ENCODE results near the gene CNKSR1. TPM values are rescaled to one million over a fixed set of nuclear protein-coding genes. Genes with fewer than 3 reads are reported as not detected.
"Not testable (repeated sequence)": the region's sequence is repeated elsewhere in the genome, so short reads cannot be mapped to it uniquely, and the experiment has no call there.

The CNKSR1 gene
- total and polyA plus RNA-seq, 2 donors (not counting 1 experiment from before 2014, with no cell fraction given): not detected

DNA sequence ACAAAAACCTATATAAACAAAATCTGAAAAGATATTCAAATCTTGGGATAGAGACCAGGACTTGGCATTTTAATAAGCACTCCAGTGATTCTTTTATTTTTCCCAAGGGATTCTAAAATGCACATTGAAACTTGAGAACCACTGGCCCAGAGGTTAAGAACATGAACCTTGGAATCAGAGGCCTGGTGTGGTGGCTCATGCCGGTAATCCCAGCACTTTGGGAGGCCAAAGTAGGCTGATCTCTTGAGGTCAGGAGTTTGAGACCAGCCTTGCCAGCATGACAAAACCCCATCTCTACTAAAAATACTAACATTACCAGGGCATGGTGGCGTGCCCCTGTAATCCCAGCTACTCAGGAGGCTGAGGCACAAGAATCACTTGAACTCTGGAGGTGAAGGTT, 43.8 kb downstream of the CNKSR1 start:
- H3K4me3 ChIP-seq (replicated peaks in 1 of 4; ENCODE audit: control extremely low read depth in 1 of 4, insufficient read depth in 1 of 4, low read depth in 3 of 4, low read length in 4 of 4): no peak overlapping the region

DNA sequence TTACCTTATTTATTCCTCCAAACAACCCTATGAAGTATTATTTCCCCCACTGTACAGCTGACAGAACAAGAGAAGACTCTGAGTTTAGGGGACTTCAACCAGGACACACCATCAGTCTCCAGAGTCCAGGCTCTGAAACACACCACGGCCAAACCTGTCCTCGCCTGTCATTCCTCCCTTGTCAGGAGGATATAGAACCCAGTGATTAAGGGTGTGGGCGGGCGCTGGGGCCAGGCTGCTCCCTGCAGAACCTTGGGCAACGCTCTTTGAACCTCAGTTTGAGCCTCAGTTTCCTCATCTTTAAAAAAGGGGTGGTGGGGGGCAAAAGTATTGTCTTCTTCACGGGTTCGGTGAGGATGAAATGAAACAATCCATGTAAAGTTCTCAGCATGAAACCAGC, 47.3 kb downstream of the CNKSR1 start:
- H3K27me3 ChIP-seq (ENCODE audit: control insufficient read depth, insufficient read depth, low read length): peaks cover 44% of the 10 kb centered on the region
- H3K4me1 ChIP-seq (ENCODE audit: control insufficient read depth, extremely low read depth, insufficient read depth, low read length): no peaks in the 10 kb centered on the region
- no peak overlapping the region for H3K4me3 ChIP-seq (replicated peaks in 1 of 4; ENCODE audit: control extremely low read depth in 1 of 4, insufficient read depth in 1 of 4, low read depth in 3 of 4, low read length in 4 of 4)
- H2AFZ ChIP-seq (ENCODE audit: low read length): no peak overlapping the region
- H3K27ac ChIP-seq (ENCODE audit: insufficient read depth, low read length): no peak overlapping the region
- H3K9ac ChIP-seq (ENCODE audit: insufficient read depth, low read length): no peak overlapping the region
- no peaks in the 10 kb centered on the region for H3K36me3 ChIP-seq (ENCODE audit: control insufficient read depth, insufficient read depth, low read length)
- H3K4me2 ChIP-seq (ENCODE audit: extremely low read depth, insufficient read depth, low read length): no peak overlapping the region
- no peak for TF ChIP-seq EZH2 (IDR thresholded peaks at IDR 0.05; ENCODE audit: low read length, missing control alignments)
- TF ChIP-seq, protein P1, sequence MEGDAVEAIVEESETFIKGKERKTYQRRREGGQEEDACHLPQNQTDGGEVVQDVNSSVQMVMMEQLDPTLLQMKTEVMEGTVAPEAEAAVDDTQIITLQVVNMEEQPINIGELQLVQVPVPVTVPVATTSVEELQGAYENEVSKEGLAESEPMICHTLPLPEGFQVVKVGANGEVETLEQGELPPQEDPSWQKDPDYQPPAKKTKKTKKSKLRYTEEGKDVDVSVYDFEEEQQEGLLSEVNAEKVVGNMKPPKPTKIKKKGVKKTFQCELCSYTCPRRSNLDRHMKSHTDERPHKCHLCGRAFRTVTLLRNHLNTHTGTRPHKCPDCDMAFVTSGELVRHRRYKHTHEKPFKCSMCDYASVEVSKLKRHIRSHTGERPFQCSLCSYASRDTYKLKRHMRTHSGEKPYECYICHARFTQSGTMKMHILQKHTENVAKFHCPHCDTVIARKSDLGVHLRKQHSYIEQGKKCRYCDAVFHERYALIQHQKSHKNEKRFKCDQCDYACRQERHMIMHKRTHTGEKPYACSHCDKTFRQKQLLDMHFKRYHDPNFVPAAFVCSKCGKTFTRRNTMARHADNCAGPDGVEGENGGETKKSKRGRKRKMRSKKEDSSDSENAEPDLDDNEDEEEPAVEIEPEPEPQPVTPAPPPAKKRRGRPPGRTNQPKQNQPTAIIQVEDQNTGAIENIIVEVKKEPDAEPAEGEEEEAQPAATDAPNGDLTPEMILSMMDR (conservative IDR thresholded peaks at IDR 0.05 in 1 of 2, IDR thresholded peaks at IDR 0.05 in 1 of 2; ENCODE audit: low read depth in 1 of 2, low read length in 2 of 2): no peak
- DNase-seq (ENCODE audit: low read depth in 2 of 2): no peak
- H4K20me1 ChIP-seq (ENCODE audit: control insufficient read depth, extremely low read depth, insufficient read depth, low read length): no peaks in the 10 kb centered on the region
- H3K9me3 ChIP-seq (ENCODE audit: control insufficient read depth, insufficient read depth, low read depth, low read length): no peaks in the 10 kb centered on the region
- H3K79me2 ChIP-seq (ENCODE audit: control insufficient read depth, insufficient read depth, low read length): no peaks in the 10 kb centered on the region

More for the DNA sequence above, 43.8 kb downstream of the CNKSR1 start:
- H3K9ac ChIP-seq (ENCODE audit: insufficient read depth, low read length): no peak overlapping the region
- no peaks in the 10 kb centered on the region for H3K9me3 ChIP-seq (ENCODE audit: control insufficient read depth, insufficient read depth, low read depth, low read length)
- H3K4me1 ChIP-seq (ENCODE audit: control insufficient read depth, extremely low read depth, insufficient read depth, low read length): no peaks in the 10 kb centered on the region
- no peak overlapping the region for H3K27ac ChIP-seq (ENCODE audit: insufficient read depth, low read length)
- H3K4me2 ChIP-seq (ENCODE audit: extremely low read depth, insufficient read depth, low read length): no peak overlapping the region
- H4K20me1 ChIP-seq (ENCODE audit: control insufficient read depth, extremely low read depth, insufficient read depth, low read length): no peaks in the 10 kb centered on the region
- peaks cover 38% of the 10 kb centered on the region for H3K27me3 ChIP-seq (ENCODE audit: control insufficient read depth, insufficient read depth, low read length)
- H3K79me2 ChIP-seq (ENCODE audit: control insufficient read depth, insufficient read depth, low read length): no peaks in the 10 kb centered on the region
- no peaks in the 10 kb centered on the region for H3K36me3 ChIP-seq (ENCODE audit: control insufficient read depth, insufficient read depth, low read length)
- no peak for DNase-seq (ENCODE audit: low read depth in 2 of 2)
- no peak overlapping the region for H2AFZ ChIP-seq (ENCODE audit: low read length)
- TF ChIP-seq EZH2 (IDR thresholded peaks at IDR 0.05; ENCODE audit: low read length, missing control alignments): no peak
- TF ChIP-seq, protein P1 (conservative IDR thresholded peaks at IDR 0.05 in 1 of 2, IDR thresholded peaks at IDR 0.05 in 1 of 2; ENCODE audit: low read depth in 1 of 2, low read length in 2 of 2): no peak

DNA sequence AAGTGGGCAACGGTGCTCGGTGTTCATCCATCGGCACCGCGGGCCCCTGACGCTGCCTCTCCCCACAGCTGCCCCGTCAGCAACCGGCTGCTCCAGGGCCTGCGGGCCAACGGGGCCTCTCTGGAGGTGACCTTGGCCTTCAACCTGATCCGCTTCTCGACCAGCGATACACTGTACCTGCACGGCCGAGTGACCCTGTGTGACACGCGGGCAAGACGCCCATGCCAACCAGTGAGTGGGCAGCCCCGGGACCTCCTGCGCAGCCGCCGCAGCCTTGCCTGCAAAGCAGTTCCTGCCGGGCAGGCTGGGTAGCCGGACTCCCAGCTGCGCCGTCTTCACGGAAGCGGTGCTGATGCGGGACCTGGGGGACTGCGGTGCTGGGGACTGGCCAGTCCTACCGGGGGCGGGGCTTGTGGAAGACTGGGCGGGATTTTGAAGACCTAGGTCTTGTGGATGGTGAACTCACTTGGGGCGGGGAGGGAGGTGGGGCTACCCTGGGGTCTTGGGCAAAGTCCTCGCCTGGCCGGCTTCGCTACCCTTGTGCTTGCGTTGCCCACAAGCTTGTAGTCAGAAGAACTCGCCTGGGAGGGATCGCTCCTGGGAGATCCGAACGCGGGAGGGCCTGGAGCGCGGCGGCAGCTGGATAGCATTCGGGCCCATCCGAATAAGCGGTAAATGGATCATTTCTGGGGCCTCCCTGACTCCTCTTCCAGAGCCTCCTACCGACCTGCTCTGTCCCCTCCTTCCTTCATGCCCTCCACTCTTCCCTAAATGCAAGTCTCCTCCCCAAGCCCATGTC, 47.9 kb downstream of the CNKSR1 start:
- no peaks in the 10 kb centered on the region for H4K20me1 ChIP-seq (ENCODE audit: control insufficient read depth, extremely low read depth, insufficient read depth, low read length)
- H3K4me2 ChIP-seq (ENCODE audit: extremely low read depth, insufficient read depth, low read length): peak overlapping the region; percentile 46
- H2AFZ ChIP-seq (ENCODE audit: low read length): no peak overlapping the region
- H3K9ac ChIP-seq (ENCODE audit: insufficient read depth, low read length): no peak overlapping the region
- peak; percentile 53 for TF ChIP-seq EZH2 (IDR thresholded peaks at IDR 0.05; ENCODE audit: low read length, missing control alignments)
- TF ChIP-seq, protein P1 (conservative IDR thresholded peaks at IDR 0.05 in 1 of 2, IDR thresholded peaks at IDR 0.05 in 1 of 2; ENCODE audit: low read depth in 1 of 2, low read length in 2 of 2): no peak
- no peaks in the 10 kb centered on the region for H3K4me1 ChIP-seq (ENCODE audit: control insufficient read depth, extremely low read depth, insufficient read depth, low read length)
- H3K27me3 ChIP-seq (ENCODE audit: control insufficient read depth, insufficient read depth, low read length): peaks cover 44% of the 10 kb centered on the region
- H3K27ac ChIP-seq (ENCODE audit: insufficient read depth, low read length): no peak overlapping the region
- H3K9me3 ChIP-seq (ENCODE audit: control insufficient read depth, insufficient read depth, low read depth, low read length): no peaks in the 10 kb centered on the region
- H3K79me2 ChIP-seq (ENCODE audit: control insufficient read depth, insufficient read depth, low read length): no peaks in the 10 kb centered on the region
- H3K4me3 ChIP-seq (replicated peaks in 1 of 4; ENCODE audit: control extremely low read depth in 1 of 4, insufficient read depth in 1 of 4, low read depth in 3 of 4, low read length in 4 of 4): peak overlapping the region in 2 of 4 experiments; percentile 35 to 50
- no peaks in the 10 kb centered on the region for H3K36me3 ChIP-seq (ENCODE audit: control insufficient read depth, insufficient read depth, low read length)
- DNase-seq (ENCODE audit: low read depth in 2 of 2): peak; percentile 22 to 47

DNA sequence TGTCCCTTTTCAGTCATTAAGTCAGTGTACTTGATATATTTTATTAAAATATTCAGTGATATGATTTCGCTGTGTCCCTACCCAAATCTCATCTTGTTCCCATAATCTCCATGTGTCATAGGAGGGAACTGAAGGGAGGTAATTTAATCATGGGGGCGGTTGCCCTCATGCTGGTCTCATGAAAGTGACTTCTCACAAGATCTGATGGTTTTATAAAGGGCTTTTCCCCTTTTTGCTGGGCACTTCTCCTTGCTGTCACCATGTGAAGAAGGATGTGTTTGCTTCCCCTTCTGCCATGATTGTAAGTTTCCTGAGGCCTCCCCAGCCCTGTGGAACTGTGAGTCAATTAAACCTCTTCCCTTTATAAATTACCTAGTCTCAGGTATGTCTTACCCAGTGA, 53.4 kb downstream of the CNKSR1 start:
- H3K9me3 ChIP-seq (ENCODE audit: control insufficient read depth, insufficient read depth, low read depth, low read length); H3K79me2 ChIP-seq (ENCODE audit: control insufficient read depth, insufficient read depth, low read length); H3K4me2 ChIP-seq (ENCODE audit: extremely low read depth, insufficient read depth, low read length); DNase-seq (ENCODE audit: low read depth in 2 of 2); H3K27me3 ChIP-seq (ENCODE audit: control insufficient read depth, insufficient read depth, low read length); H2AFZ ChIP-seq (ENCODE audit: low read length); H3K36me3 ChIP-seq (ENCODE audit: control insufficient read depth, insufficient read depth, low read length); H4K20me1 ChIP-seq (ENCODE audit: control insufficient read depth, extremely low read depth, insufficient read depth, low read length); H3K4me3 ChIP-seq (replicated peaks in 1 of 4; ENCODE audit: control extremely low read depth in 1 of 4, insufficient read depth in 1 of 4, low read depth in 3 of 4, low read length in 4 of 4); H3K27ac ChIP-seq (ENCODE audit: insufficient read depth, low read length); H3K4me1 ChIP-seq (ENCODE audit: control insufficient read depth, extremely low read depth, insufficient read depth, low read length); H3K9ac ChIP-seq (ENCODE audit: insufficient read depth, low read length): not testable (repeated sequence)

Measured in fibroblast of lung (primary cell).